ENCODE measurements around the gene WDR72. TPM values are rescaled to one million over a fixed set of nuclear protein-coding genes. Genes with fewer than 3 reads are reported as not detected.

WDR72 gene
- total RNA-seq, 1 donor from 2014 or later = not detected

DNA sequence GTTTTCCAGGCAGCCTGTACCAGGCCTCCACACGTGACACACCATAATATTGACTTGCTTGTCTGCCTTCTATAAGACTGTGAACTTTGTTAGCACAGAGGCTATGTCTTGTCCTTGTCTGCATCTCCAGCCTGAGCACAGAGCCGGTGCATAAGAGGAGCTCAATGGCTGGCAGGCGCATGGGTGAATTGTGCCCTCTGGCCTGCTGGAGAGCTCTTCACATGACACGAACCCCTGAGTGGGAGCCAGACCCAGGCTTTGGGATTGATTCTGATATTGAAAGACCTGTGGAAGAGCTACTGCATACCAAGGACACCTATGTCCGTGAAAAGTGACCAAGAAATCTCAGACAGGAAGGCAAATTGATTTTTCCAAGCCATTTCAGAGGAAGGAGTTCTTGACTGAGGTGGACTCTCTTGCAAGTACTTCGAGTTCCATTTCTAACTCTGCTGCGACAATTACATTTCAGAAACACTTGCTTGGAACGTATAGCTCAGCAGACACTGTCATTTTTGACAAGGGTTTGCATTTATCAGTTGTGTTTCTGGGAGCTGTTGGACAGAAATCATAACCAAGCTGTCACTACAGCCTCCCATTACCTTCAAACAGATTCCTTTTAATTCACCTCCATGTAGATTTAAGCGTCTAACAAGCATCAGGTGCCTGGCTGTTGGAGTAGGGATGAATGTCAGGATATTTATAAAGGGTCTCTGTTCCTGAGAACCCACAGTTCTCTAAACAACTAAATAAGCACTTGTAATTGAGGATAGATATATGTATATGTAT is 281.3 kb downstream of the WDR72 start:
- Mint-ChIP-seq H3K27me3 (ENCODE audit: low read depth) (no peaks in the 10 kb centered on the region), H3K36me3 (ENCODE audit: low read depth) (no peaks in the 10 kb centered on the region)
- intact Hi-C loops (cut with micrococcal nuclease) = no loop called here

DNA sequence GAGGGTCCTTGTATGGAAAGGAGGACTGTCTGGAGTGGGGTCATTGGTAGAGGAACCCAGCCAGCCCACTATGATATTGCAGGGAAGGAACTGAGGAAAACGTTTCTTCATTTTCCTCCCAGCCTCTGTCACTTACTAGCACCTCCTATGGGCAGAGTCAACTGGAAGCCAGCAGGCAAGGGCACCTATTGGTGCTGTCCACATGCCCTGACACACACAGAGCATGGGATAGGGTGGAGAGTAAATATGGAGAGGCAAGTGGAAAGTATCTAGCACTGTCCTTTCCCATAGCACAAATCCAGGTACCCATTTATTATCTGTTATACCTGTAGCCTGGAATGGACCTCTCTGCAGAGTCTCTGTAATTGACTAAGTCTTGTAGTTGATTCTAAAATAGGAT is 285.6 kb downstream of the WDR72 start:
- peaks cover 5% of the 10 kb centered on the region for H3K9me3 Mint-ChIP-seq
- H3K4me3 Mint-ChIP-seq (ENCODE audit: low read depth) = no peak overlapping the region
- H3K27me3 Mint-ChIP-seq (ENCODE audit: low read depth) = no peaks in the 10 kb centered on the region
- intact Hi-C loops (cut with micrococcal nuclease) = no loop called here
- no peak overlapping the region for H3K27ac Mint-ChIP-seq
- H3K4me1 Mint-ChIP-seq (ENCODE audit: low read depth) = no peaks in the 10 kb centered on the region
- H3K36me3 Mint-ChIP-seq (ENCODE audit: low read depth) = no peaks in the 10 kb centered on the region
- no peak for DNase-seq (ENCODE audit: low spot score)

More for the DNA sequence above, 281.3 kb downstream of the WDR72 start:
- H3K4me1 Mint-ChIP-seq (ENCODE audit: low read depth) = no peaks in the 10 kb centered on the region
- no peaks in the 10 kb centered on the region for H3K9me3 Mint-ChIP-seq
- H3K27ac Mint-ChIP-seq = no peak overlapping the region
- no peak for DNase-seq (ENCODE audit: low spot score)
- no peak overlapping the region for H3K4me3 Mint-ChIP-seq (ENCODE audit: low read depth)

DNA sequence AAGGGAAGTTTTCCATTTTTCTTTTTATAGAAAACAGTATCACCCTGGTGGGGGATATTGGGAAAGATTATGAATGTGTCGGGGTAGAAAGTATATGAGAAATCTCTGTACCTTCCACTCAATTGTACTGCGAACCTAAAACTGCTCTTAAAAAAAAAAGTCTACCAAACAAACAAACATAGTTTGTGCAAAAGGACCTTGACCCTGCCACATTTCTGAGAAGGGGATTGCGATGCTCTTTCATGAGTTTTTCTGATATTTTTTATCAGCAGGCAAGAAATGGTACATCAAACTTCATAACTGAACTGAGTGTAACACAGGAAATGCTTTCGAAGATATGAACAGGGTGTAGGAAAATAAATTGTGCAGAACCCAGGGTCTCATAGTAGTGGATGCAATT is 286.0 kb downstream of the WDR72 start:
- intact Hi-C loops (cut with micrococcal nuclease) = no loop called here
- no peak overlapping the region for H3K4me3 Mint-ChIP-seq (ENCODE audit: low read depth)
- no peak overlapping the region for H3K27ac Mint-ChIP-seq
- no peaks in the 10 kb centered on the region for H3K27me3 Mint-ChIP-seq (ENCODE audit: low read depth)
- DNase-seq (ENCODE audit: low spot score) = no peak
- no peaks in the 10 kb centered on the region for H3K4me1 Mint-ChIP-seq (ENCODE audit: low read depth)
- peaks cover 8% of the 10 kb centered on the region for H3K9me3 Mint-ChIP-seq
- H3K36me3 Mint-ChIP-seq (ENCODE audit: low read depth) = no peaks in the 10 kb centered on the region

DNA sequence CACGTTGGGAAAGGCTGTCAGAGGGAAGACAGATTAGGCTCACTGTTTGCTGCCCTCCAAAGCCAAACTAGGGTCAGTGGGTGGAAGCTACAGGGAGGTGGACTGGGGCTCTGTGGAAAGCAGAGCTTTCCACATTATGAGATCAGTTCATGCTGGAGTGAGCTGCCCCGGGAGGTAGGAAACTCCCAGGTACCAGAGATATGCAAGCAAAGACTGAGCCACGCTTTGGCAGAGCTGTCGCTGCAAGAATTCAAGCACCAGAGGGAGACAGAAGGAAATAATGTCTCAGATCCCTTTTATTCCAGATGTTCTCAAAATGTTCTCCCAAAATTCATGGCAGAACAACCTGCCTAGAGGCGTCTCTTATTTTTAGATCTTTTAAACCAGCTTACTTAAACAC is 286.6 kb downstream of the WDR72 start:
- no peaks in the 10 kb centered on the region for H3K36me3 Mint-ChIP-seq (ENCODE audit: low read depth)
- H3K4me3 Mint-ChIP-seq (ENCODE audit: low read depth) = no peak overlapping the region
- no peaks in the 10 kb centered on the region for H3K27me3 Mint-ChIP-seq (ENCODE audit: low read depth)
- H3K9me3 Mint-ChIP-seq = peaks cover 12% of the 10 kb centered on the region
- intact Hi-C loops (cut with micrococcal nuclease) = no loop called here
- no peak overlapping the region for H3K27ac Mint-ChIP-seq
- no peak for DNase-seq (ENCODE audit: low spot score)
- no peaks in the 10 kb centered on the region for H3K4me1 Mint-ChIP-seq (ENCODE audit: low read depth)

DNA sequence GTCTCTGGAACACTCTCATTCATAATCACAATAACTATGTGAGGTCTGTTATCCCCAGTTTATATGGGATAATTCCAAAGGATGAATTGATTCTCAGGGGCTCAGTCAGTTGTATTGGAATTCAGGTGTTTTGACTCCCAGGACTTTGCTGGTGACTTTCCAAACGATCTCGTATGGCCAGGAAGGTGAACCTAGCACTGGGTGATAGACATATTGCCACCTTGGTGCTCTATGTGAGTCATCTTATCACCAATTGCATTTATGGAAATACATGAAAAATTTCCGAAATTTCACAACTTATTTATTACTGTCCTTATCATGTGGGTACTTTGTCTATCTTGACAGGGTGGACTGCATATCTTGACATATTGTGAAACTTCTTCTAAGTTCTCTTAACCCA is 287.3 kb downstream of the WDR72 start:
- no peak overlapping the region for H3K27ac Mint-ChIP-seq
- peaks cover 12% of the 10 kb centered on the region for H3K9me3 Mint-ChIP-seq
- H3K27me3 Mint-ChIP-seq (ENCODE audit: low read depth) = no peaks in the 10 kb centered on the region
- DNase-seq (ENCODE audit: low spot score) = no peak
- H3K4me1 Mint-ChIP-seq (ENCODE audit: low read depth) = no peaks in the 10 kb centered on the region
- intact Hi-C loops (cut with micrococcal nuclease) = no loop called here
- H3K4me3 Mint-ChIP-seq (ENCODE audit: low read depth) = no peak overlapping the region
- no peaks in the 10 kb centered on the region for H3K36me3 Mint-ChIP-seq (ENCODE audit: low read depth)

DNA sequence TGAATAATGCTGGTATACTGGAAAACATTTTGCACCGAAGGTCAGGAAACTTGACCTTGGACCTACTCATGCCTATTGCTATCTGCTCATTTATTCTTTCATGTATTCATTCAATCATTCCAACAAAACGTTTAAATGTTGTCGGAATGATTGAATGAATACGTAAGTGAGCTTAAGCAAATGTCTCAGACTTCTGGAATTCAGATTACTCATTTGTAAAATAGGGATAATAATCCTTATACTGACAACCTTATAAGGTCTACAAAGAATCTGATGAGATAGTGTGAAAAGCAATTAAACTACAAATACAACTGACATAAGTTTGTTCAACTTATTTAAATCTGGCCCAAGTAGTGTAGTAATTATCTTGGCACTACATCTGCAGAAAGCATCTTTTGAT is 288.7 kb downstream of the WDR72 start:
- Mint-ChIP-seq H3K27me3 (ENCODE audit: low read depth) (no peaks in the 10 kb centered on the region), H3K27ac (no peak overlapping the region), H3K9me3 (peaks cover 12% of the 10 kb centered on the region), H3K4me1 (ENCODE audit: low read depth) (no peaks in the 10 kb centered on the region), H3K36me3 (ENCODE audit: low read depth) (no peaks in the 10 kb centered on the region), H3K4me3 (ENCODE audit: low read depth) (no peak overlapping the region)
- no peak for DNase-seq (ENCODE audit: low spot score)
- intact Hi-C loops (cut with micrococcal nuclease) = no loop called here

DNA sequence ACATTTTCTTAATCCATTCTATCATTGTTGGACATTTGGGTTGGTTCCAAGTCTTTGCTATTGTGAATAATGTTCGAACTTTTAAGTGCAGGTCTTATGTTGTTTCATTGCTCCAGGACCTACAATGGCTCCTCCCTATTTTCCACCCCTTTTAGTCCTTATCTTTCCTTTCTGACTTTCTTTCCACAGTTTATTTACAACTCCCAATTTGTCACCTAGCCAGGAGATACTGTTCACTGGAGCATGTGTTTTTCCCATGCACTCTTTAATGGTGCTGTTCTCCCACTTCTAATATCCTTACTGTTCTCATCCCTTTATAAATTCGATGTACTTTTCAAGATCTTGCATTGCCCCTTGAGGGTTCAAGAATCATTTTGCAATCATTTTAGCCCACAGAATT is 290.0 kb downstream of the WDR72 start:
- Mint-ChIP-seq H3K36me3 (ENCODE audit: low read depth) (no peaks in the 10 kb centered on the region), H3K4me3 (ENCODE audit: low read depth) (no peak overlapping the region), H3K9me3 (peaks cover 12% of the 10 kb centered on the region), H3K4me1 (ENCODE audit: low read depth) (no peaks in the 10 kb centered on the region), H3K27me3 (ENCODE audit: low read depth) (no peaks in the 10 kb centered on the region), H3K27ac (no peak overlapping the region)
- DNase-seq (ENCODE audit: low spot score) = no peak
- intact Hi-C loops (cut with micrococcal nuclease) = no loop called here

Other genes with a start within 250 kb of the WDR72 start
- gene UNC13C, start 218.8 kb upstream of the WDR72 start, total RNA-seq = not detected in 2 replicates